Lung (tissue), 12 donors: Measurements from ENCODE around the gene TLDC2. TPM values are rescaled to one million over a fixed set of nuclear protein-coding genes. Genes with fewer than 3 reads are reported as not detected.

ENCODE experiments used
- ATAC-seq: fragments of 200-7000 bp; cut with Tn5 transposase; one replicate; pipeline ENCODE4 v1.9.1; 2020; ENCODE audit warnings: moderate number of reproducible peaks; ENCODE audit not compliant: insufficient read depth, low FRiP score
- DNase-seq, 3 donors: peaks; one replicate each; pipeline ENCODE4 v3.0.0-alpha.2; 2013 to 2017
- H3K27ac ChIP-seq, 2 donors: one replicate each; pipeline ENCODE4 v1.5.1; 2013; ENCODE audit warnings: mild to moderate bottlenecking in 2 of 2, moderate library complexity in 2 of 2, control low read depth in 1 of 2, inconsistent platforms in 1 of 2, low read depth in 1 of 2, low read length in 1 of 2
- H3K27me3 ChIP-seq, 3 donors: one replicate each; pipeline ENCODE4 v1.5.1; 2013; ENCODE audit warnings: low read length in 2 of 3; ENCODE audit not compliant: control insufficient read depth in 3 of 3, insufficient read depth in 3 of 3
- H3K36me3 ChIP-seq, 4 donors: one replicate each; pipeline ENCODE4 v1.5.1; 2013; ENCODE audit warnings: low read length in 4 of 4, mild to moderate bottlenecking in 1 of 4, moderate library complexity in 1 of 4; ENCODE audit not compliant: control insufficient read depth in 4 of 4, insufficient read depth in 4 of 4
- H3K4me1 ChIP-seq, 5 donors: one replicate each; pipeline ENCODE4 v1.5.1; 2013; ENCODE audit warnings: low read length in 5 of 5, mild to moderate bottlenecking in 2 of 5, moderate library complexity in 1 of 5; ENCODE audit not compliant: control insufficient read depth in 5 of 5, insufficient read depth in 5 of 5
- H3K4me3 ChIP-seq: one replicate; pipeline ENCODE4 v1.5.1; 2013; ENCODE audit warnings: mild to moderate bottlenecking, control low read depth, moderate library complexity
- H3K9ac ChIP-seq, 2 donors: one replicate each; pipeline ENCODE4 v1.5.1; 2013; ENCODE audit warnings: low read length in 2 of 2, control low read depth in 1 of 2; ENCODE audit not compliant: insufficient read depth in 1 of 2
- H3K9me3 ChIP-seq, 4 donors: one replicate each; pipeline ENCODE4 v1.5.1; 2013; ENCODE audit warnings: low read length in 3 of 4, mild to moderate bottlenecking in 1 of 4, moderate library complexity in 1 of 4; ENCODE audit not compliant: control insufficient read depth in 4 of 4, insufficient read depth in 3 of 4
- CTCF ChIP-seq: IDR thresholded peaks from 2 replicates; pipeline ENCODE4 v1.5.1; 2012; ENCODE audit warnings: mild to moderate bottlenecking; ENCODE audit errors: control extremely low read depth, extremely low read depth
- WGBS, 2 donors: extraction: QIAGEN DNeasy Blood & Tissue Kit; methylation state at CpG; one replicate each; pipeline ENCODE4 v1.1.7; 2013; 5-methylcytosine and 5-hydroxymethylcytosine counted together
- polyA plus RNA-seq, 2 donors: library from polyadenylated mRNA; stranded (reverse); fragments of 200-250 nt; gene quantifications; one replicate each; pipeline ENCODE4 v1.2.1, GENCODE V29; 2013
- total RNA-seq, 2 donors: library from RNA; depleted of rRNA in 1 of 2; stranded (reverse); fragments of >200 nt in 1 of 2; gene quantifications; one replicate each; pipeline ENCODE4 v1.2.1, GENCODE V29; 2014 to 2021
- donor health status: control.
- donor health status: control.
- donor health status: Bipolar disorder and iron deficiency.
- donor health status: healthy.
- donor health status: DM: yes; HTN: yes; CAD: no.

Gene TLDC2
- total and polyA plus RNA-seq, 4 donors, result 0.07 to 0.67 (median 0.17) TPM

GRCh38 chr20:36847710-36848040, 28.3 kb upstream of the TLDC2 start:
- TF ChIP-seq CTCF, result no peak
- Histone ChIP-seq H3K36me3 (peaks cover 0 to 3% (median 0%) of the 10 kb centered on the region in 4 donors), H3K4me3 (no peak overlapping the region), H3K27ac (peak overlapping the region; percentile 48 to 94), H3K9ac (no peak overlapping the region), H3K4me1 (peaks cover 0 to 23% (median 5%) of the 10 kb centered on the region in 5 donors), H3K9me3 (no peaks in the 10 kb centered on the region), H3K27me3 (no peaks in the 10 kb centered on the region)
- ATAC-seq (no peak), DNase-seq (no peak)
- 86 to 88% methylated on average over 1 of the region's 1 CpG for WGBS, 2 donors

DNA sequence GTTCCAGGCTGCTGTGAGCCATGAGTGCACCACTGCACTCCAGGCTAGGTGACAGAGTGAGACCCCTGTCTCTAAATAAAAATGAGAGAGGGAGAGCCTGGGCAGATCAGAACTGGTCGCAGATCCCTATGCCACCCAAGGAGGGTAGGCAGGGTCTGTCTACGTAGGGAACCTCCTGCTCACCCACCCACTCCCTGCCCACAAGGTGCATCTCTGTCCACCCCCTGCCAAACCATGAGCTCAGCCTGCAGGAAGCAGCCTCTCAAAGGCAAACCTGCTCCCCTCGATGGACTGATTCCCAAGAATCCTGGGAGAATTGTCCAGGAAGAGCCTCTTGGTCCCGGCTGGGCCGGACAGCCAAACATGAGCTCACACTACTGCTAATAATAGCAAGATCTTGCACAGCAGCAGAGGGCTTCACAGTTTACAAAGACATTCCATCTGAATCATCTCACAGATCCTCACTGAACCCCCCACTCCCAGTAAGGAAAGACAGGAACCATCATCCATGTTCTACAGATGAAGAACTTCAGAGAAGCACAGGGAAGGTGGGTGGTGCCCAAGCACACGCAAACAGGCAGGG, 27.8 kb upstream of the TLDC2 start:
- WGBS, 2 donors, result 59 to 73% methylated on average over 6 of the region's 6 CpGs
- Histone ChIP-seq H3K4me1 (peaks cover 0 to 18% (median 5%) of the 10 kb centered on the region in 5 donors), H3K27me3 (no peaks in the 10 kb centered on the region), H3K9me3 (no peaks in the 10 kb centered on the region), H3K27ac (peak overlapping the region; percentile 75 to 94), H3K4me3 (no peak overlapping the region), H3K9ac (peak overlapping the region in 1 of 2 donors; percentile 40), H3K36me3 (peaks cover 0 to 3% (median 0%) of the 10 kb centered on the region in 4 donors)
- TF ChIP-seq CTCF, result no peak
- DNase-seq (peak in 2 of 3 donors; percentile 46 to 73), ATAC-seq (no peak)

- H3K4me1 ChIP-seq, result peaks cover 0 to 19% (median 5%) of the 10 kb centered on the region in 5 donors
- no peak overlapping the region for H3K4me3 ChIP-seq
- peaks cover 0 to 3% (median 0%) of the 10 kb centered on the region in 4 donors for H3K36me3 ChIP-seq
- peak overlapping the region; percentile 75 to 94 for H3K27ac ChIP-seq
- peak overlapping the region in 1 of 2 donors; percentile 40 for H3K9ac ChIP-seq
- H3K9me3 ChIP-seq, result no peaks in the 10 kb centered on the region
- H3K27me3 ChIP-seq, result no peaks in the 10 kb centered on the region
- DNase-seq, result no peak
- no peak for TF ChIP-seq CTCF
- no peak for ATAC-seq
Observed at GRCh38 chr20:36848677-36849076, 27.3 kb upstream of the TLDC2 start.
